ENCODE results near the gene OR2T8. TPM values are rescaled to one million over a fixed set of nuclear protein-coding genes. Genes with fewer than 3 reads are reported as not detected.

OR2T8 gene
- total and polyA plus RNA-seq, 2 donors from 2014 or later: not detected

DNA sequence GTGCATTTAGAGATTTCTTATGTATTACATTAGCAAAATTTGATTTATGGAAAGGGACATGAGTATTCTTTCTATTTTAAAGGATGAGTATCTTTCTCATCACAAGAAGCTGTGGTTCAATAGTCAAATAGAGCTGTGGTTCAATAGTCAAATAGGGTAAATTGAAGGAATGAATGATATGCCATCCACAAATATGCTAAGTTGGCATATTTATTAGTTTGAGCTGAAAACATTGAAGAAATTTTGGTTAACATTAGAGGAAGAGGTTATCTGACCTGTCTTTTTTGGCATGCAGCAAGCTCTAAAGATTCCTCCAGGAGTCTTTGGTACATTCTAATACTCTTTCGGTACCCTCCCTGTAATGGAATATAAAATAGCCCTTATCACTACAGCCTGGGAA is 33.4 kb downstream of the OR2T8 start:
- H3K4me1 ChIP-seq (ENCODE audit: control insufficient read depth in 2 of 3, insufficient read depth in 2 of 3, low read depth in 1 of 3, low read length in 3 of 3): no peaks in the 10 kb centered on the region
- no peak overlapping the region for H3K27ac ChIP-seq (ENCODE audit: low read depth in 2 of 2, low read length in 2 of 2)
- H3K36me3 ChIP-seq (ENCODE audit: control insufficient read depth in 2 of 3, insufficient read depth in 3 of 3, low read length in 3 of 3): no peaks in the 10 kb centered on the region
- no peaks in the 10 kb centered on the region for H3K27me3 ChIP-seq (ENCODE audit: control insufficient read depth, insufficient read depth, low read length)
- intact Hi-C loops (cut with DNase I): no loop called here
- no peak overlapping the region for H3K4me3 ChIP-seq (ENCODE audit: low read length in 3 of 3)
- DNase-seq: no peak
- H3K9ac ChIP-seq (ENCODE audit: low read length in 3 of 3): no peak overlapping the region
- FAIRE-seq: no peak
- TF ChIP-seq, protein P1, sequence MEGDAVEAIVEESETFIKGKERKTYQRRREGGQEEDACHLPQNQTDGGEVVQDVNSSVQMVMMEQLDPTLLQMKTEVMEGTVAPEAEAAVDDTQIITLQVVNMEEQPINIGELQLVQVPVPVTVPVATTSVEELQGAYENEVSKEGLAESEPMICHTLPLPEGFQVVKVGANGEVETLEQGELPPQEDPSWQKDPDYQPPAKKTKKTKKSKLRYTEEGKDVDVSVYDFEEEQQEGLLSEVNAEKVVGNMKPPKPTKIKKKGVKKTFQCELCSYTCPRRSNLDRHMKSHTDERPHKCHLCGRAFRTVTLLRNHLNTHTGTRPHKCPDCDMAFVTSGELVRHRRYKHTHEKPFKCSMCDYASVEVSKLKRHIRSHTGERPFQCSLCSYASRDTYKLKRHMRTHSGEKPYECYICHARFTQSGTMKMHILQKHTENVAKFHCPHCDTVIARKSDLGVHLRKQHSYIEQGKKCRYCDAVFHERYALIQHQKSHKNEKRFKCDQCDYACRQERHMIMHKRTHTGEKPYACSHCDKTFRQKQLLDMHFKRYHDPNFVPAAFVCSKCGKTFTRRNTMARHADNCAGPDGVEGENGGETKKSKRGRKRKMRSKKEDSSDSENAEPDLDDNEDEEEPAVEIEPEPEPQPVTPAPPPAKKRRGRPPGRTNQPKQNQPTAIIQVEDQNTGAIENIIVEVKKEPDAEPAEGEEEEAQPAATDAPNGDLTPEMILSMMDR (IDR thresholded peaks at IDR 0.05; ENCODE audit: borderline replicate concordance, extremely low read depth, insufficient read depth): no peak
- H3K9me3 ChIP-seq (ENCODE audit: control insufficient read depth in 2 of 3, insufficient read depth in 1 of 3, low read length in 3 of 3): no peaks in the 10 kb centered on the region

DNA sequence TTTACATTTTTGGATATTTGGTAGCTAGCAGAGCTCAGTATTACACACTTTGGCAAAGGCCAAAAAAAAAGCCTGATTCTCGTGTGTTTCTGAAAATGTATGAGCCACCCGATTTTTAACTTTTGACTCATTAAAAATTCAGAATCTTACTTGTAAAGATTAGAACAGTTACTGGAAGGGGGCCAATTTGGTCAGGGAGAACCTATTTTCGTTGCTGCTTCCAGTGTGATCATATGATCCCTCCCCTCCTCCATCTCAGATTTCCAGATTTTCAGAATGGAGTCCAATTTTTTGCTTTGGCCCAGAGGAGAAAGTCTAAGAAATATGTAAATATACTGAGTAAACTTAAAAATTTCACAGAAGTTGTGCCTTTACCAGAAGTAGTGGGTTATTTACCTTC is 41.7 kb downstream of the OR2T8 start:
- TF ChIP-seq, protein P1 (IDR thresholded peaks at IDR 0.05; ENCODE audit: borderline replicate concordance, extremely low read depth, insufficient read depth): no peak
- Histone ChIP-seq H3K27ac (ENCODE audit: low read depth in 2 of 2, low read length in 2 of 2) (no peak overlapping the region), H3K27me3 (ENCODE audit: control insufficient read depth, insufficient read depth, low read length) (no peaks in the 10 kb centered on the region), H3K9ac (ENCODE audit: low read length in 3 of 3) (no peak overlapping the region), H3K9me3 (ENCODE audit: control insufficient read depth in 2 of 3, insufficient read depth in 1 of 3, low read length in 3 of 3) (no peaks in the 10 kb centered on the region), H3K4me1 (ENCODE audit: control insufficient read depth in 2 of 3, insufficient read depth in 2 of 3, low read depth in 1 of 3, low read length in 3 of 3) (no peaks in the 10 kb centered on the region), H3K36me3 (ENCODE audit: control insufficient read depth in 2 of 3, insufficient read depth in 3 of 3, low read length in 3 of 3) (no peaks in the 10 kb centered on the region), H3K4me3 (ENCODE audit: low read length in 3 of 3) (no peak overlapping the region)
- intact Hi-C loops (cut with DNase I): no loop called here
- no peak for FAIRE-seq
- DNase-seq: no peak

DNA sequence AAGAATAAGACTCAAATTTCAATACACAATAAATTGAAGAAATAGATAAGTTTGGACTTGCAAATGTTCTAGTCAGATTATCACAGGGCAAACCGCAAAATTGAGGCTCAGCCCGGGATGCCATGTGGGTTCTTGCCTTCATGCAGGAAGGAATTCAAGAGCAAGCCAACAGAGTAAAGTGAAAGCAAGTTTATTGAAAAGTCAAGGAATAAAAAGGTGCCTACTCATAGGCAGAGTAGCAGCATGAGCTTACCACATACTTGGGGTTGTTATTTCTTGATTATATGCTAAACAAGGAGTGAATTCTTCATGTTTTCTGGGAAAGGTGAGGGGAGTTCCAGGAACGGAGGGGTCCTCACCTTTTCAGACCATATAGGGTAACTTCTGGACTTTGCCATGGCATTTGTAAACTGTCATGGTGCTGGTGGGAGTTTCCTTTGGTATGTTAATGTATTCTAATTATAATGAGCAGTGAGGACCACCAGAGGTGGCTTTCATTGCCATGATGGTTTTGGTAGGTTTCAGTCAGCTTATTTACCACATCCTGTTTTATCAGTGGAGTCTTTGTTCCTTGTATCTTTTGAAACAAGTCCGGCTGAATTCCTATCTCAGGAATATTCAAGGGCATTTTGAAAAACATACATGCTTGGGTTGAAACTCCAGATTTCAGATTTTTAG is 43.0 kb downstream of the OR2T8 start:
- Histone ChIP-seq H3K36me3 (ENCODE audit: control insufficient read depth in 2 of 3, insufficient read depth in 3 of 3, low read length in 3 of 3) (no peaks in the 10 kb centered on the region), H3K9me3 (ENCODE audit: control insufficient read depth in 2 of 3, insufficient read depth in 1 of 3, low read length in 3 of 3) (no peaks in the 10 kb centered on the region), H3K9ac (ENCODE audit: low read length in 3 of 3) (no peak overlapping the region), H3K27ac (ENCODE audit: low read depth in 2 of 2, low read length in 2 of 2) (no peak overlapping the region), H3K4me1 (ENCODE audit: control insufficient read depth in 2 of 3, insufficient read depth in 2 of 3, low read depth in 1 of 3, low read length in 3 of 3) (no peaks in the 10 kb centered on the region), H3K4me3 (ENCODE audit: low read length in 3 of 3) (no peak overlapping the region), H3K27me3 (ENCODE audit: control insufficient read depth, insufficient read depth, low read length) (no peaks in the 10 kb centered on the region)
- no peak for FAIRE-seq
- DNase-seq: no peak
- intact Hi-C loops (cut with DNase I): no loop called here
- TF ChIP-seq, protein P1 (IDR thresholded peaks at IDR 0.05; ENCODE audit: borderline replicate concordance, extremely low read depth, insufficient read depth): no peak

DNA sequence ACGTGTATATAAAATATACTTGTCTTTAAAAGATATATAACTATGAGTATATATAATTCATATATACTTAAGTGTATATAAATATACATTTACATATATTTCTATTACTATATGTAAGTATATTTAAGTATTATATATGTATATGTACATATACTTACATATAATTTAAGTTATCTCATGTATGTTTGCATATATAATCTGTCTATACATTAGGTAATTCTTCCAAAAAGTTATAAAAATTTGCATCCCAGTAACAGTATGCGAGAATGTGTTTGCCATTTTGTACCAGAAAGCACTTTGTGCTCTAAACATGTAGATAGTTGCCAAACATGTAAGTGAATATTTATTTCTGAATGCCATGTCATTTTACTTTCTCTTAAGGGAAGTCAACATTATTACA is 44.9 kb downstream of the OR2T8 start, which contains the start of gene OR2AK2:
Gene OR2AK2, plus strand, starts transcription at position 301 of the 400 bp plus-strand sequence. CDS start 144 bp downstream, outside the sequence.
- Histone ChIP-seq H3K4me3 (ENCODE audit: low read length in 3 of 3) (no peak within 1 kb of the TSS), H3K36me3 (ENCODE audit: control insufficient read depth in 2 of 3, insufficient read depth in 3 of 3, low read length in 3 of 3) (no peaks in the 10 kb centered on the region), H3K4me1 (ENCODE audit: control insufficient read depth in 2 of 3, insufficient read depth in 2 of 3, low read depth in 1 of 3, low read length in 3 of 3) (no peaks in the 10 kb centered on the region), H3K27me3 (ENCODE audit: control insufficient read depth, insufficient read depth, low read length) (no peaks in the 10 kb centered on the region), H3K27ac (ENCODE audit: low read depth in 2 of 2, low read length in 2 of 2) (no peak within 1 kb of the TSS), H3K9me3 (ENCODE audit: control insufficient read depth in 2 of 3, insufficient read depth in 1 of 3, low read length in 3 of 3) (no peaks in the 10 kb centered on the region), H3K9ac (ENCODE audit: low read length in 3 of 3) (no peak within 1 kb of the TSS)
- DNase-seq: no peak
- intact Hi-C loops (cut with DNase I): no loop called here
- FAIRE-seq: no peak
- TF ChIP-seq, protein P1 (IDR thresholded peaks at IDR 0.05; ENCODE audit: borderline replicate concordance, extremely low read depth, insufficient read depth): no peak
